Activated CD4-positive, alpha-beta T cell treated with anti-CD3 and anti-CD28 coated beads, Interleukin-2, amount 10 ng/mL, durations not matched to agents 7 days and 5 days (primary cell): ENCODE data around the gene AGO4. TPM values are rescaled to one million over a fixed set of nuclear protein-coding genes. Genes with fewer than 3 reads are reported as not detected.
A peak's percentile ranks its signal among the peaks of the same experiment; 100 is the strongest.
"Not testable (repeated sequence)": the region's sequence is repeated elsewhere in the genome, so short reads cannot be mapped to it uniquely, and the experiment has no call there.

Source experiments
- CTCF ChIA-PET: fragments of 350-600 bp; sonication (Branson Sonifier 250); formaldehyde crosslinking; loops from one replicate; lab custom pipeline; 2021; ENCODE audit warnings: antibody characterized with exemption; lab: Charles Lee
- POLR2A ChIA-PET: fragments of 350-600 bp; sonication (Branson Sonifier 250); formaldehyde crosslinking; loops from one replicate; lab custom pipeline; 2021; ENCODE audit warnings: antibody characterized with exemption; lab: Charles Lee
- DNase-seq: peaks from one replicate; pipeline ENCODE4 v3.0.0-alpha.2; 2020
- H3K27ac Mint-ChIP-seq: one replicate; pipeline ENCODE4 v1.8.0; 2021; ENCODE audit warnings: mild to moderate bottlenecking, moderate library complexity, mixed read lengths
- H3K27me3 Mint-ChIP-seq: one replicate; pipeline ENCODE4 v1.8.0; 2021; ENCODE audit warnings: mixed read lengths
- H3K36me3 Mint-ChIP-seq: one replicate; pipeline ENCODE4 v1.8.0; 2021; ENCODE audit warnings: low read depth, mixed read lengths
- H3K4me1 Mint-ChIP-seq: one replicate; pipeline ENCODE4 v1.8.0; 2021; ENCODE audit warnings: mixed read lengths
- H3K4me3 Mint-ChIP-seq: one replicate; pipeline ENCODE4 v1.8.0; 2021; ENCODE audit warnings: mild to moderate bottlenecking, moderate library complexity, mixed read lengths
- H3K9me3 Mint-ChIP-seq: one replicate; pipeline ENCODE4 v1.8.0; 2021; ENCODE audit warnings: mixed read lengths
- total RNA-seq, 2 experiments: library from RNA; stranded (reverse); gene quantifications; one replicate each; pipeline ENCODE4 v1.2.3, GENCODE V29; 2021

Gene AGO4
- total RNA-seq, 2 experiments from 2014 or later: 14.7 to 17.5 TPM

DNA sequence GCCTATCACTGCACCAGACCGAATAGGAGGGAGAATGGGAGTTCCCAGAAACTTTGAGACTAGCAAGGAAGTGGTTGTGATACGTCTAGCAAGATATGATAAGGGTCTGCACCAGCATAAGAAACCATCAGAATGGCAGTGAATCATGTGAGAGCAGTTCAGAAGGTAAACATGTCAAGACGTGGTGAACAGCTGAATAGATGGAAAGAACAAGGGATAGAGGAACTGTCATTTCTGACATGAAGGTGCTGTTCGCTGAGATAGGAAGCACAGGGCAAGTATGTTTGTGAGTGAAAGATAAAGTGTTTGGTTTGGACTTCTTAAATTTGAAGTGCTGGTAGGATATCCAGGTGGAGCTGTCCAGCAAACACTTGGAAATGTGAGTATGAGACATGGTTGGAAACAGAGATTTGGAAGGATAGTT is 74.0 kb downstream of the AGO4 start:
- Mint-ChIP-seq H3K4me1 (peaks cover 37% of the 10 kb centered on the region), H3K36me3 (no peaks in the 10 kb centered on the region), H3K27ac (no peak overlapping the region), H3K9me3 (no peaks in the 10 kb centered on the region), H3K4me3 (peak overlapping the region; percentile 64), H3K27me3 (peaks cover 1% of the 10 kb centered on the region)
- ChIA-PET CTCF (interaction anchor here (0.9 kb wide), 1 partner anchor 80 kb away, joined by 3 read pairs; no protein-coding TSS in a partner anchor), POLR2A (no interaction called here)
- no peak for DNase-seq

DNA sequence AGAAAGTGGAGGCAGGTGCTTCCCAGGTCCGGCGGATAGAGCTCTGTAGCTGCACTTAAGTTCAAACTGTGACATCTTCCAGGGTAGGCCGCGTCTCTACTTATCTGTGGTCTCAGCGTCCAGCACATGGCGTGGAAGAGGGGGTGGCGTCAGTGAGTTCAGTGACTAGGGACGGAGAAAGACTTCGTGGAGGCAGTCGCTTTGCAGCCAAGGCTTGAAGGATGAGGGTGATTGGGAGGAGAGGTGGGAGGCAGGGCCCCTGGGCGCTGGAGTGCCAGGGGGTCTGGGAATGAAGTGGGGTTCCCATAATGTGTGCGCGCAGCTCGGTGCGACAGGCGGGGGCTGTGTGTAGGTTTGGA is 74.7 kb downstream of the AGO4 start:
- POLR2A ChIA-PET: no interaction called here
- H3K9me3 Mint-ChIP-seq: no peaks in the 10 kb centered on the region
- H3K4me3 Mint-ChIP-seq: peak overlapping the region; percentile 64
- CTCF ChIA-PET: interaction anchor here (0.6 to 1.3 kb wide), 9 partner anchors 8 to 489 kb away, joined by 3 to 6 read pairs (median 3); no protein-coding TSS in a partner anchor
- peaks cover 1% of the 10 kb centered on the region for H3K27me3 Mint-ChIP-seq
- no peak for DNase-seq
- H3K27ac Mint-ChIP-seq: peak overlapping the region; percentile 59
- H3K4me1 Mint-ChIP-seq: peaks cover 44% of the 10 kb centered on the region
- H3K36me3 Mint-ChIP-seq: no peaks in the 10 kb centered on the region

DNA sequence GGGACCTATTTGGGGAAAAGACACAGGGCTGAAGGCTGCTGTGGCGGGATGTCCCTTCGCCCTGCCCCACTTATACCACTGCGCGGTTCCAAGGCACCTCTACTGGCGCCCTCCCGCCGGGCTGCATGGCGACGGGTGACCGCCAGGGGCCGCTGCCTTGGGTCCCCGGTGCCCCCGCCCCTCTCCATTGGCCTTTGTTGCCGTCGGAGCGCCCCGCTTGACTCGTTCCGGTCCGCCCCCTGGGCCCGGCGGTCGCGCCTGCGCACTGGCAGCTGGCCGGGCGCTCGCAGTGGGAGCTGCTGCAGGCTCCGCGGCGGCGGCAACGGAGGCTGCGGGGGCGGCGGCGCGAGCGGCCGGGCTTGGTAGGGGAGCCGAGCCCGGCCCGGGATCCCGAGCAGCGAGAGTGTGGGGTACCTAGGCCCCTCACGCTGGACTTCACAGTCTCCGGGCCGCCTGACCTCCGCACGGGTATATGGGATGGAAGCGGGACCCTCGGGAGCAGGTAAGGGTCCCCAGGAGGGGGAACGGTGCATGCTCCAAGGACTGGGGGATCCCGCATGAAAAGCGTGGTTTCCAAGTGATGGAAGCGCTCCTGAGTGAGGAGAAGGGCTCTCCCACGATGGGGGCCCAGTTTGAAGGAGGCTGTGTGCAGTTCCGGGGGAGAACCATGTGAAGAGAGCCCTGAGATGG is 75.3 kb downstream of the AGO4 start, which contains the start of gene AGO1:
TSS of gene AGO1 (plus strand) at position 265 of the 690 bp plus-strand sequence. CDS start at position 478, 213 bp downstream.
- ChIA-PET POLR2A (no interaction called here), CTCF (interaction anchor here (0.6 to 1.3 kb wide), 18 partner anchors 8 to 490 kb away, joined by 3 to 6 read pairs (median 4); no protein-coding TSS in a partner anchor)
- DNase-seq: peak; percentile 97
- Mint-ChIP-seq H3K27me3 (peaks cover 1% of the 10 kb centered on the region), H3K36me3 (no peaks in the 10 kb centered on the region), H3K9me3 (no peaks in the 10 kb centered on the region), H3K4me1 (peaks cover 47% of the 10 kb centered on the region), H3K27ac (peak within 1 kb of the TSS; percentile 84), H3K4me3 (peak within 1 kb of the TSS; percentile 92)

DNA sequence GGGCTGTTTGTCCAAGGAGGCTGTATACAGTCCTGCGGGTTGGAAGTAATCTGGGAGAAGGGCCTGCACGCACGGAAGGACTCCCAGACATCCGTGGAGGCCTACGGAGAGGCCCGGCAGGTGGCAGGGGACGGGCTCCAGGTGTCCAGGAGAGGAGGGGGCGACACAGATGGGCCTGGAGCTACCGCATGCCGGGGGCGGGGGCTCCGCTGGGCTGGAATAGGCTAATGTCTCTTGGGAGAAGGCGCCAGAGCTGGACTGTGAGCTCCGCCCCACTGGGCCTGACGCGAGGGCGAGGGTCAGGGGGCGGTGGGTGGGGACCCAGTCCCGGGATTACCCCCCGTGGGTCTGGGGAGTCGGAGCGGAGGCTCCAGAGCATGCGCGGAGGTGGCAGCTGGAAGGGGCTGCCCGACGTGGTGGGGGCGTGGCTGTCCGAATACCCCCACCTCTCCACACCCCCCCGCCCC is 75.9 kb downstream of the AGO4 start:
- peaks cover 47% of the 10 kb centered on the region for H3K4me1 Mint-ChIP-seq
- H3K36me3 Mint-ChIP-seq: peaks cover 3% of the 10 kb centered on the region

GRCh38 chr1:35884934-35885333 is 77.1 kb downstream of the AGO4 start:
- ChIA-PET POLR2A (no interaction called here), CTCF (interaction anchor here (1.1 kb wide), 1 partner anchor 10 kb away, joined by 3 read pairs; no protein-coding TSS in a partner anchor)
- Mint-ChIP-seq H3K9me3 (no peaks in the 10 kb centered on the region), H3K4me1 (peaks cover 47% of the 10 kb centered on the region), H3K36me3 (peaks cover 5% of the 10 kb centered on the region), H3K27ac (peak overlapping the region; percentile 19), H3K27me3 (no peaks in the 10 kb centered on the region), H3K4me3 (peak overlapping the region; percentile 27)
- DNase-seq: no peak

More for the DNA sequence above, 75.9 kb downstream of the AGO4 start:
- DNase-seq: peak; percentile 37
- peaks cover 1% of the 10 kb centered on the region for H3K27me3 Mint-ChIP-seq
- no peaks in the 10 kb centered on the region for H3K9me3 Mint-ChIP-seq
- ChIA-PET CTCF (interaction anchor here (0.6 to 1.3 kb wide), 16 partner anchors 8 to 490 kb away, joined by 3 to 6 read pairs (median 4); no protein-coding TSS in a partner anchor), POLR2A (no interaction called here)
- peak overlapping the region; percentile 92 for H3K4me3 Mint-ChIP-seq
- peak overlapping the region; percentile 84 for H3K27ac Mint-ChIP-seq

GRCh38 chr1:35885961-35886558 is 78.2 kb downstream of the AGO4 start:
- Mint-ChIP-seq H3K27me3 (no peaks in the 10 kb centered on the region), H3K4me3 (no peak overlapping the region), H3K4me1 (peaks cover 47% of the 10 kb centered on the region), H3K27ac (no peak overlapping the region), H3K36me3 (peaks cover 6% of the 10 kb centered on the region), H3K9me3 (no peaks in the 10 kb centered on the region)
- ChIA-PET CTCF (interaction anchor here (0.6 to 1.1 kb wide), 2 partner anchors 11 to 550 kb away, joined by 3 read pairs; no protein-coding TSS in a partner anchor), POLR2A (no interaction called here)
- no peak for DNase-seq

- H3K4me3 Mint-ChIP-seq: no peak overlapping the region
- peak overlapping the region; percentile 6 for H3K27ac Mint-ChIP-seq
- H3K27me3 Mint-ChIP-seq: no peaks in the 10 kb centered on the region
- peaks cover 8% of the 10 kb centered on the region for H3K36me3 Mint-ChIP-seq
- ChIA-PET CTCF (interaction anchor here (0.6 kb wide), 1 partner anchor 549 kb away, joined by 3 read pairs; no protein-coding TSS in a partner anchor), POLR2A (no interaction called here)
- H3K4me1 Mint-ChIP-seq: peaks cover 44% of the 10 kb centered on the region
- H3K9me3 Mint-ChIP-seq: no peaks in the 10 kb centered on the region
- DNase-seq: no peak
Measured at GRCh38 chr1:35886577-35887431, 79.0 kb downstream of the AGO4 start.

DNA sequence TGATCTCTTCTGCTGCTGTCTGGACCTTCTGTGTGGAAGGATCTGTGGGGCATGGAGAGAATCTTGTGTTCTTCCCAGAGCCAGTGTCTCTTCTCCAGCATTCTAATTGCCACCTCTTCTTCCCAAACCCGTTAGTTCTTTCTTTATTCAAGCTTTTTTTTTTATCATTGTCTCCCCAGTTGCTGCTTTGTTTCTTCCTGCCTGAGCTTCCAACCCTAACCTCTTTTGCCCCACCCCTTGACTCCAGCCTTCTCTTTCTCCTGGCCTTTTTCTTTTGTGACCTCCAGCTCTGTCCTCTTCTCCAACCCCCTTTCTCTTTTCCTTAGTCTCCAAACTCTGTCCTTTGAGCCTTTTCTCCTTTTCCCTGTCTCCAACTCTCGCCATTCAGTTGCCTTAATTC is 79.7 kb downstream of the AGO4 start:
- DNase-seq: no peak
- H3K4me3 Mint-ChIP-seq: no peak overlapping the region
- no peaks in the 10 kb centered on the region for H3K9me3 Mint-ChIP-seq
- H3K27me3 Mint-ChIP-seq: no peaks in the 10 kb centered on the region
- CTCF ChIA-PET: no interaction called here
- POLR2A ChIA-PET: no interaction called here
- peaks cover 8% of the 10 kb centered on the region for H3K36me3 Mint-ChIP-seq
- H3K27ac Mint-ChIP-seq: no peak overlapping the region
- H3K4me1 Mint-ChIP-seq: peaks cover 37% of the 10 kb centered on the region

DNA sequence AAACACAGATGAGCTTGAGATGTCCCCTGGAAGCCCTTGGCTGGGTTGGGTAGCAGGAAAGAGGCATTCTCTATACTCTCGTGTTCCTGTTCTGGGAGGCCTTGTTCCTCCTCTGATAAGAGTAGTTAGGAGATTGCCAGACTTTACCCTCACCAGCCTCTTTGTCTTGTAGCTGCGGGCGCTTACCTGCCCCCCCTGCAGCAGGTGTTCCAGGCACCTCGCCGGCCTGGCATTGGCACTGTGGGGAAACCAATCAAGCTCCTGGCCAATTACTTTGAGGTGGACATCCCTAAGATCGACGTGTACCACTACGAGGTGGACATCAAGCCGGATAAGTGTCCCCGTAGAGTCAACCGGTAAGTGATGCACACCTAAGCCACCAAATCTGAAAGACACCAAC is 80.4 kb downstream of the AGO4 start:
- Mint-ChIP-seq H3K36me3 (peaks cover 11% of the 10 kb centered on the region), H3K27ac (no peak overlapping the region), H3K27me3 (no peaks in the 10 kb centered on the region), H3K9me3 (no peaks in the 10 kb centered on the region), H3K4me1 (peaks cover 34% of the 10 kb centered on the region), H3K4me3 (no peak overlapping the region)
- ChIA-PET POLR2A (no interaction called here), CTCF (interaction anchor here (1.1 kb wide), 1 partner anchor 37 kb away, joined by 4 read pairs; no protein-coding TSS in a partner anchor)
- no peak for DNase-seq

DNA sequence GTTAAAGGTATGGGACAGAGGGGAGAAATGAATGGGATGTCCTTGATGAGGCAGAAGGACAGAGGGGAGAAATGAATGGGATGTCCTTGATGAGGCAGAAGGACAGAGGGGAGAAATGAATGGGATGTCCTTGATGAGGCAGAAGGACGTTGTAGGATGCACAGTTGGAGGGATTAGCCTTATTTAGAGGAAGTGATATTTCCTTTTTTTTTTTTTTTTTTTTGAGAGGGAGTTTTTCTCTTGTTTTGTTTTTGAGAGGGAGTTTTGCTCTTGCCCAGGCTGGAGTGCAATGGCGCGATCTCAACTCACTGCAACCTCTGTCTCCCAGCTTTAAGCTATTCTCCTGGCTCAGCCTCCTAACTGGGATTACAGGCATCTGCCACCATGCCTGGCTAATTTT is 81.2 kb downstream of the AGO4 start:
- H3K9me3 Mint-ChIP-seq, H3K27ac Mint-ChIP-seq, H3K27me3 Mint-ChIP-seq, H3K4me3 Mint-ChIP-seq, POLR2A ChIA-PET, DNase-seq: not testable (repeated sequence)
- H3K36me3 Mint-ChIP-seq: peaks cover 17% of the 10 kb centered on the region
- CTCF ChIA-PET: interaction anchor here (1.1 kb wide), 1 partner anchor 38 kb away, joined by 4 read pairs; no protein-coding TSS in a partner anchor
- peaks cover 33% of the 10 kb centered on the region for H3K4me1 Mint-ChIP-seq

- Mint-ChIP-seq H3K27ac (peak overlapping the region; percentile 9), H3K4me3 (no peak overlapping the region)
- POLR2A ChIA-PET: interaction anchor here (0.7 kb wide), 1 partner anchor 33 kb away, joined by 9 read pairs; no protein-coding TSS in a partner anchor
Measured at GRCh38 chr1:35893051-35893879, 85.4 kb downstream of the AGO4 start.

More at GRCh38 chr1:35893051-35893879, 85.4 kb downstream of the AGO4 start:
- no peak for DNase-seq
- H3K36me3 Mint-ChIP-seq: peaks cover 33% of the 10 kb centered on the region
- H3K9me3 Mint-ChIP-seq: no peaks in the 10 kb centered on the region
- H3K27me3 Mint-ChIP-seq: no peaks in the 10 kb centered on the region
- CTCF ChIA-PET: interaction anchor here (0.6 to 1.7 kb wide), 2 partner anchors 10 to 133 kb away, joined by 3 to 5 read pairs; partner anchors contain the start of gene AGO1
- H3K4me1 Mint-ChIP-seq: peaks cover 6% of the 10 kb centered on the region
